ENCODE data around the gene HS3ST4. TPM values are rescaled to one million over a fixed set of nuclear protein-coding genes. Genes with fewer than 3 reads are reported as not detected.
"Not testable (repeated sequence)": the region's sequence is repeated elsewhere in the genome, so short reads cannot be mapped to it uniquely, and the experiment has no call there.

The HS3ST4 gene
- polyA plus RNA-seq, 1 experiment: not detected

DNA sequence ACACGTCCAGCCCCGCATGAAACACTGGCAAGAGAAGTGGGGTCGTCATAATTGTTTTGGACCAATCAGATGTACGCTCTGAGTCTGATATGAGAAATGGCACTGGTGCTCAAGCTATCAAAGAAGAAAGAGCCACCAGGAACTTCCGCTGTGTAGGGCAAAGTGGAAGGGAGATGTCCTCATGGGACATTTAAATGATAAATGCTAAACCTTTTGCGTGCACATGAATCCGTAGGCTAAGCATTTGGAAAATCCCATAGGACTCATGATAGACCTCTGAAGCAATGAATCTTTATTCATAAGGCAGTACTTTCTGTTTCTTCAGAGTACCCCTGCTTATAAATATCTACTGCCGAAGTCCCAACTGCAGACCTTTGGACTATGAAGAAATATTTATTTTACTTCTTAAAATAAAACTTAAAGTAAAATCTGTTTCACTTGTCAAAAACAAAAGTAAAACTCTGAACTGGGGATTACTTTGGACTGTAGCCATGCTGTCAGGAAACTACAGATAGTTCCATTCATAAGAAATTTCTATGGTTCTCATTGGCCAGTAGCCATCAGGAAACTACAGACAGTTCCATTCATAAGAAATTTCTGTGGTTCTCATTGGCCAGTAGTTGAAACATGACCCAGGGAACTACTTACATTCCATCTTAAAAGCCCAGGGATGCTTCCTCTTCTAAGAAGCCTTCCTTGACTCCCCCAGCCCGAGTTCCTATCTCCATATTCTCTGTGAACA lies 335.1 kb downstream of the HS3ST4 start:
- POLR2A ChIA-PET: no interaction called here
- DNase-seq (ENCODE audit: low read depth, low spot score): no peak
- CTCF ChIA-PET: interaction anchor here (0.6 kb wide), 1 partner anchor 1083 kb away, joined by 3 read pairs; no protein-coding TSS in a partner anchor
- TF ChIP-seq, protein P1, sequence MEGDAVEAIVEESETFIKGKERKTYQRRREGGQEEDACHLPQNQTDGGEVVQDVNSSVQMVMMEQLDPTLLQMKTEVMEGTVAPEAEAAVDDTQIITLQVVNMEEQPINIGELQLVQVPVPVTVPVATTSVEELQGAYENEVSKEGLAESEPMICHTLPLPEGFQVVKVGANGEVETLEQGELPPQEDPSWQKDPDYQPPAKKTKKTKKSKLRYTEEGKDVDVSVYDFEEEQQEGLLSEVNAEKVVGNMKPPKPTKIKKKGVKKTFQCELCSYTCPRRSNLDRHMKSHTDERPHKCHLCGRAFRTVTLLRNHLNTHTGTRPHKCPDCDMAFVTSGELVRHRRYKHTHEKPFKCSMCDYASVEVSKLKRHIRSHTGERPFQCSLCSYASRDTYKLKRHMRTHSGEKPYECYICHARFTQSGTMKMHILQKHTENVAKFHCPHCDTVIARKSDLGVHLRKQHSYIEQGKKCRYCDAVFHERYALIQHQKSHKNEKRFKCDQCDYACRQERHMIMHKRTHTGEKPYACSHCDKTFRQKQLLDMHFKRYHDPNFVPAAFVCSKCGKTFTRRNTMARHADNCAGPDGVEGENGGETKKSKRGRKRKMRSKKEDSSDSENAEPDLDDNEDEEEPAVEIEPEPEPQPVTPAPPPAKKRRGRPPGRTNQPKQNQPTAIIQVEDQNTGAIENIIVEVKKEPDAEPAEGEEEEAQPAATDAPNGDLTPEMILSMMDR (IDR thresholded peaks at IDR 0.05; ENCODE audit: low read depth, low read length): no peak
- Histone ChIP-seq H3K27me3 (ENCODE audit: control insufficient read depth, insufficient read depth, low read length) (no peaks in the 10 kb centered on the region), H3K27ac (ENCODE audit: low read depth, low read length) (no peak overlapping the region), H3K4me3 (ENCODE audit: low read depth, low read length) (no peak overlapping the region), H3K9me3 (ENCODE audit: control insufficient read depth, insufficient read depth, low read length) (peaks cover 12% of the 10 kb centered on the region)

DNA sequence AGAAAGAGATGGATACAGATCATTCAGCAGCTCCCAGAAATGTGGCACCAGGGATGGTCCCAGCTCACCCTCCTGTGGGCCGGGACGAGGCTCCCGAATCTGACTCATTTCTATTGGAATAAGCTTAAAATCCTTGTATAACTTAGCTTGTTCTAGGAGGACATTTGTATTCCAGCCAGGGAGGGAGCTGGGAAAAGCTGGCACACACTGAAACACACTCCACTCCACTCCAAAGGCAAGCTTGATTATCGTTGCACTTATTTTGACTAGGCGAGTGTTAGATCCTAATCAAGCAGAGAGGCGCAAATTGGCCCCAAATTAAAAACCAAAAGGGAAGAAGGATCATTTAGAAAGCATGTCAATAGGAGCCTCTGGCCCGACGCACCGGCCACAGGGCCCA lies 339.5 kb downstream of the HS3ST4 start:
- no peaks in the 10 kb centered on the region for H3K27me3 ChIP-seq (ENCODE audit: control insufficient read depth, insufficient read depth, low read length)
- H3K9me3 ChIP-seq (ENCODE audit: control insufficient read depth, insufficient read depth, low read length): peaks cover 15% of the 10 kb centered on the region
- TF ChIP-seq, protein P1 (IDR thresholded peaks at IDR 0.05; ENCODE audit: low read depth, low read length): no peak
- H3K27ac ChIP-seq (ENCODE audit: low read depth, low read length): no peak overlapping the region
- no peak overlapping the region for H3K4me3 ChIP-seq (ENCODE audit: low read depth, low read length)
- ChIA-PET CTCF (no interaction called here), POLR2A (no interaction called here)
- DNase-seq (ENCODE audit: low read depth, low spot score): no peak

DNA sequence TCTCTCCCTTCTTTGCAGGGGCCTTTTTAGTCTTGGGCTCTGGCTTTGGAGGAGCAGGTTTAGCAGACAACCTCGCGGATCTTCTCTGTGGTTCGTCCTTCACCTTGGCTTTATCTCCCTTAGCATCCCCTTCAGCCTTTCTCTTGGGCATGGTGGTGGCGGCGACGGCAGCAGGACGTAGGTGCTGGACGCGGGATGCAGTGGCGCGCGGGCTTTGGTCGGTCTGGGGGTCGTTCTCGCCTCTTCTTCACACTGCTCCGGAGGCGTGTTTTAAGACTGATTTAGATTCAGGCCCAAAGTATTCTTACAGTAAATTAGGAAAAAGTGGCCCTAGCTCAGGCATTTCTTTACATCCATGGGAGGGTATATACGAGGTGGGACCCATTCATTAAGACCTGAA lies 340.9 kb downstream of the HS3ST4 start:
- DNase-seq (ENCODE audit: low read depth, low spot score); H3K27ac ChIP-seq (ENCODE audit: low read depth, low read length); CTCF ChIA-PET; POLR2A ChIA-PET; H3K4me3 ChIP-seq (ENCODE audit: low read depth, low read length); H3K27me3 ChIP-seq (ENCODE audit: control insufficient read depth, insufficient read depth, low read length): not testable (repeated sequence)
- H3K9me3 ChIP-seq (ENCODE audit: control insufficient read depth, insufficient read depth, low read length): peaks cover 21% of the 10 kb centered on the region

DNA sequence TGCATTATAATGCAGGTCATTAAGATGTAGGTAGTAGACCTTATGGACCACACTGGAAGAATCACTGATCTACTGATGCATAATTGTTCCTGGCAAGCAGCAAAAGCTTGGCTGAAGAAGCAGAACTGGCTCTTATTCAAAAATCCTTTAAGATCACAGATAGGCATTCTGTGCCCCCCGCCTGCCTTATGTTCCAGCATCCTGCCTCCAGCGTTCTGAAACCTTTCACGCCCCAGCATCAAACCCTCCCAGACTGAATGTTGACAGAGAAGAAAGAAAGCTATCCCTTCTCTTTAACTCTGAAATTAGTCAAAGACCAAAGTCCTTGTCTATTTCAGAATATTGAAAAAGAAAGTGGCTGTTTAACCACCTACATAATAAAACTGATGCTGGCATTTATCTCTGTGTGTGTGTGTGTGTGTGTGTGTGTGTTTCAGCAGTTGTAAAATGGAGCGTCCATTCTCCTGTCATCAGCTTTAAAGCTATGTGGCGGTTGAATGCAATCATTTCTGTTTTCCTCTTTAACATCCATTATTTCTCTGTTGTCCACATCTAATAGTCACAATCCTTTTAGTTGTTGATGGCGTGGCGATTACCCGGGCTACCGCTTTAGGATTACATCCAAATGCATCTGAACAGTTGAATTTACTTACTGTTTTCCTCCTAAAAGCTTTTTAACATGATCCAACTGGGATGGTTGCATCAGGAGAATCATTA lies 350.4 kb downstream of the HS3ST4 start:
- Histone ChIP-seq H3K9me3 (ENCODE audit: control insufficient read depth, insufficient read depth, low read length) (peaks cover 17% of the 10 kb centered on the region), H3K27me3 (ENCODE audit: control insufficient read depth, insufficient read depth, low read length) (no peaks in the 10 kb centered on the region), H3K27ac (ENCODE audit: low read depth, low read length) (no peak overlapping the region), H3K4me3 (ENCODE audit: low read depth, low read length) (no peak overlapping the region)
- ChIA-PET CTCF (no interaction called here), POLR2A (no interaction called here)
- TF ChIP-seq, protein P1 (IDR thresholded peaks at IDR 0.05; ENCODE audit: low read depth, low read length): no peak
- DNase-seq (ENCODE audit: low read depth, low spot score): no peak

DNA sequence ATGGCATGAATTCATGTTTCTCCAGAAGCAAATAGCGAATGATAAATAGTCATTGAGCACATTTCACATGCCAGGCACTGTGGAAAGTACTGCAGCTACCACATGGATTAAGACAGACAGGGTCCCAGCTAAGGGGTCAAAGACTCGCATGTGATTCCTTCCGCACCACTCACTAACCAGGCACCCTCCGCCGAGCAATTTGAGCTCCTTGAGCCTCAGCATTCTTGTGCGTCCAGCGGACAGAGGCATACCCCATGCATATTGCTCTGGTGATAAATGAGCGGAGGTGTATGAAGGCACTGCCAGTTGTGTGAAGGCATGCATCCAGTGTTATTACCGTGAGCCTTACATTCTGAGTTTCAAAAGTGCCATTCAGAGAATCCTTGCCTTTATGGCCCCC lies 358.7 kb downstream of the HS3ST4 start:
- TF ChIP-seq, protein P1 (IDR thresholded peaks at IDR 0.05; ENCODE audit: low read depth, low read length): no peak
- Histone ChIP-seq H3K27me3 (ENCODE audit: control insufficient read depth, insufficient read depth, low read length) (no peaks in the 10 kb centered on the region), H3K4me3 (ENCODE audit: low read depth, low read length) (no peak overlapping the region), H3K9me3 (ENCODE audit: control insufficient read depth, insufficient read depth, low read length) (peaks cover 22% of the 10 kb centered on the region), H3K27ac (ENCODE audit: low read depth, low read length) (no peak overlapping the region)
- CTCF ChIA-PET: no interaction called here
- DNase-seq (ENCODE audit: low read depth, low spot score): no peak
- POLR2A ChIA-PET: no interaction called here
